Measurements from ENCODE around the gene XRCC1.
A peak's percentile ranks its signal among the peaks of the same experiment; 100 is the strongest.

Gene XRCC1

GRCh38 chr19:43511324-43511723 is 64.0 kb downstream of the XRCC1 start:
- FAIRE-seq, result no peak

- FAIRE-seq, result no peak
Measured at GRCh38 chr19:43510713-43511112, 64.6 kb downstream of the XRCC1 start.

GRCh38 chr19:43507880-43508279 is 67.4 kb downstream of the XRCC1 start:
- no peak for FAIRE-seq

DNA sequence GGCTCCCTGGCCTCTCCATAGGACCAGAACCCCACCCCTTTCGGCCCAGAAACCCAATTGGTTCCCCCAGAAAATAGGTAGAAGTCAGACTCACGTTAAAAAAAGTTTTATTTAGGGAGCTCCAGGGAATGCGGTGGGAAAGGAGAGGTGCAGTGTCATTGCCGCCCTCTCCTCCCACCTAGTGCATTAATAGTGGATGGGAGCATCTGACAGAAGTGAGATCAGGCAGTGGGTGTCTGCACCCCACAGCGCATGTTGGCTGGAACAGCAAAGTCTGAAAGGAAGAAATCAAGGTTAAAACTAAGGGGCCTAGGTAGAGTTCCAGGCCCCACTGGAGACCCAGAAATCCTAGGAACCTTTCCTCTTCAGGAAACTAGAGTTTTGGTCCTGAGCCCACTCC is 68.7 kb downstream of the XRCC1 start:
- FAIRE-seq, result no peak

- no peak for FAIRE-seq
Measured at GRCh38 chr19:43505941-43506340, 69.4 kb downstream of the XRCC1 start.

GRCh38 chr19:43505186-43505456 is 70.2 kb downstream of the XRCC1 start:
- FAIRE-seq, result no peak

DNA sequence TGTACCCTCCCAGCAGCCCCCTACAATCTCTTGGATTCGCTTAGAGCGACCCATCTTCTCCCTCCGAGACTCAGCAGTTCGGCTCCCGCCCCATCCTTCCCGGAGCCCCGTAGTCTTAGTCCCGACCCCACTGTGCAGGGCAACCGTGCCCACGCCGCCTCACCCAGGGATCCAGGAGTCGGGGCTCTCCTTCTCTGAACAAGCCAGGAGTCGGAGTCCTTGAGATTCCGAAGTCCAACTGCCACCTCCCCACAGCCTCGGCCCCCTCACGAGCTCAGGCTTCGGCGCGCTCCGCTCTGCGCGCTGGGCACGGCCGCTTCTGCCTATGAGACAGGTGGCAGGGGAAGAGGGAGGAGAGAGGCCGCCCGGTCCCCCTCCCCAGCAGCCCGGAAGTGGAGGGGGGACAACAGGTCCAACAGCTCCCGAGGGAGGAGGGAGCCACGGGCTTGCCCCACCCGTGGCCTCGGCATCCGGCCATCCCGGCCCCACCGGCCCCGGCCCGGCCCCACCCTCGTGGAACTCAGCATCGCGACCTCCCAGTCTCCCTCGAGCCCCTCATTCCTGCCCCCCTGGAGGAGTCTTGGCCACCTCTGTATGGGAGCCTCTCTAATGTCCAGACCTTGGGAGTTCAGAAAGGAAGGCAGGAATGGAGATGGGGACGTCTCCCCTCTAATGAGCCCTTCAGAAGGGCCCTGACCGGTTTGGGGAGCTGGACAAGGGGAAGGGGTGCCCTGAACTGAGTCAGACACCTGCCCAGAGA is 70.7 kb downstream of the XRCC1 start, which contains the start of gene PHLDB3:
Gene PHLDB3, minus strand, starts transcription at position 321 of the 760 bp plus-strand sequence. CDS start 628 bp downstream, outside the sequence.
- FAIRE-seq, result no peak

DNA sequence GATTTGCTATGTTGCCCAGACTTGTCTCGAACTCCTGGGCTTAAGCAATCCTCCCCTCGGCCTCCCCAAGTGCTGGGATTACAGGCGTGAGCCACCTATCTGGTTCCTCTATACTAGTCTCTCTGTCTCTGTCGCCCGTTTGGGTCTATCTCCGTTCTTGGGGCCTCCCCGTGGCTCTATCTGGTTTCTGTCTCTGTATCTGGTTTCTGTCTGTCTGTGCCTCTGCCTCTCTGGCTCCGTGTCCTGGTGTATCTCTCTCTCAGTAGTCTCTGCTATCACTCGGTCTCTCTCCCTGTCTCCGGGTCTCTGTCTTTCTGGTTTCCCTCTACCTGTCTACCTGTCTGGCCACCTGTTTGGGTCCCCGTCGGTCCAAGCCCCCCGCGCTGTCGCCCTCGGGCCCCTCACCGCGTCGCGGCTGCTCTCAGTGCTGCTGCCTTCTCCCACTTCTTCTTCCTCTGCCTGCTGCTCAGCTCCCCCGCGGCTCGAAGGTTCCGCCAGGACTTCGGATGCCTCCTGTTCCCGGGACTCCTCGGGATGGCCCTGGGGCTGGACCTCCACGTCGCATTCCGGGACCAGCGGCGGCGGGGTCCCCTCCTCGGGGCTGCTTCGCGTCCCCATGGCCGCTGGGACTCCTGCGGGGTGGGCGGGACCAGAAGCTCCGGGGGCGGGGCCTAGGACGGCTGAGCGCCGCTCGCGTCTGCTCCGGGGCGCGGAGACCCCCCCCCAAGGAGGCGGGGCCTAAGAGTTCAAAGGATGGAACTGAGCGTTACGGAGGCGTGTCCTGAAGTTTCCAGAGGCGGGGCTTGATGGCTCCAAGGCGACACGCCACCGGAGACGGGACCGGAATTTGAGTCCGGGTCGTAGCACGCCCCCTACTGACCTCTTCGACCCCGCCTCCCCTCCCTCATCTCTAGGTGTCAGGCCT is 71.6 kb downstream of the XRCC1 start:
- peak; percentile 56 for FAIRE-seq

DNA sequence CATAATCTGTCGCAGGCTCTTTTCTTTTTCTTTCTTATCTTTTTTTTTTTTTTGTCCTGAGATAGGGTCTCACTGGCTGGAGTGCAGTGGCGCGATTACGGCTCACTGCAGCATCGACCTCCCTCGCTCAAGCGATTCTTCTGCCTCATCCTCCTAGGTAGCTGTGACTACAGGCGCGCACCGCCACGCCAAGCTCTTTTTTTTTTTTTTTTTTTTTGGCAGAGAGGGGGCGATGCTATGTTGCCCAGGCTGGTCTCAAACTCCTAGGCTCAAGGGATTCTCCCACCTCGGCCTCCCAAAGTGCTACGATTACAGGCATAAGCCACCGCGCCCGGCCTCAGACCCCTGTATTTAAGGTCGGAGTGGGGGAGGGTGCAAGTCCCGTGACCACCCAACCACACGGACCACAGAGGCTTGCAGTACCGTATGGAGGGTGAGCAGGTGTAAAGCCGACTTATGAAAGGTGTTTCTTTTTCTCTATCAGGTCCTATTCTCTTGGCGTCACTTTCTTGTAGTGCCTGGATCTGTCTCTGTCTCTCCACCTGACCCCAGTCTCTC is 72.8 kb downstream of the XRCC1 start:
- no peak for FAIRE-seq

- FAIRE-seq, result no peak
Measured at GRCh38 chr19:43501661-43502418, 73.5 kb downstream of the XRCC1 start.

- FAIRE-seq, result no peak
Measured at GRCh38 chr19:43499042-43499441, 76.3 kb downstream of the XRCC1 start.

GRCh38 chr19:43498233-43498842 is 77.0 kb downstream of the XRCC1 start:
- no peak for FAIRE-seq

DNA sequence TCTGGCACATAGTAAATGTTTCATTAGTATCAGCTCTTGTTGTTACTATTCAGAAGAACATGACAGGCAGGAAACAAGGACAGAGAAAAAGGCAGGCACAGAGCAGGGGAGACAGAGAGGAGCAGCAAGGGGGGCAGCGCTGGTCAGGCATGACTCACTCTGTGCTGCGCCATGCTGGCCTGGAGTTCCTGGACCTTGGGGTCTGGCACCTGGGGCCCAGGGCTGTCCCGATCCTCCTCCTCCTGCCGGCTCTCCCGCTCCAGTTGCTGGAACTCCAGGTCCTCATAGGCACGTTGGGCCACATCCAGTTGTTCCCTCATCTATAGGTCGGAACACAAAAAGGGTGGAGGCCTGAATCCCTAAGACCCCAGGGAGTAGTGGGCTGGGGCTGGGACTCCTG is 78.4 kb downstream of the XRCC1 start:
- FAIRE-seq, result no peak

GRCh38 chr19:43495082-43495481 is 80.2 kb downstream of the XRCC1 start:
- no peak for FAIRE-seq

Data from A204.1 (cell line).